ENCODE data around the gene AGBL4.

- TF ChIP-seq EP300 (IDR thresholded peaks at IDR 0.05) (no peak), CTCF (IDR thresholded peaks at IDR 0.05) (no peak)
These were observed at the start of gene AGBL4 for GRCh38 chr1:50023292-50024159.
